ENCODE data around the gene DAW1.

DAW1 gene

DNA sequence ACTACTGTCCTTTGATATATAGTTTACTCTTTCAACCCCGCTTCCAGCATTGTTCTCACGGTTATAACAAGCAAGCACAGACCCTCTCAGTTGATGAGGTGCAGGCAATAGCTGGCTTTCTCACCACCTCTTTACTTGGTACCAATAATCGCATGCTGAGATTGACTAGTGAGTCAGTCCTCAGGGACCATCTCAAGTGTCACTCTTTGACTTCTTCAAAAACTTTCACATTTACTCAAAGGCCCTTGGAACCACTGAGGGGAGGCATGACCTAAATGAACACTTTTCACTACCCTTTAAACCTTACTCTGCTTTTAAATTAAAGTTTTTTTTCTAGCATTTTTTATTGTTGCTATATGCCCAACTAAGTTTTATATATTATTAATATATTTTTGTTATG is 101.8 kb downstream of the DAW1 start:
- TF ChIP-seq, protein P1, sequence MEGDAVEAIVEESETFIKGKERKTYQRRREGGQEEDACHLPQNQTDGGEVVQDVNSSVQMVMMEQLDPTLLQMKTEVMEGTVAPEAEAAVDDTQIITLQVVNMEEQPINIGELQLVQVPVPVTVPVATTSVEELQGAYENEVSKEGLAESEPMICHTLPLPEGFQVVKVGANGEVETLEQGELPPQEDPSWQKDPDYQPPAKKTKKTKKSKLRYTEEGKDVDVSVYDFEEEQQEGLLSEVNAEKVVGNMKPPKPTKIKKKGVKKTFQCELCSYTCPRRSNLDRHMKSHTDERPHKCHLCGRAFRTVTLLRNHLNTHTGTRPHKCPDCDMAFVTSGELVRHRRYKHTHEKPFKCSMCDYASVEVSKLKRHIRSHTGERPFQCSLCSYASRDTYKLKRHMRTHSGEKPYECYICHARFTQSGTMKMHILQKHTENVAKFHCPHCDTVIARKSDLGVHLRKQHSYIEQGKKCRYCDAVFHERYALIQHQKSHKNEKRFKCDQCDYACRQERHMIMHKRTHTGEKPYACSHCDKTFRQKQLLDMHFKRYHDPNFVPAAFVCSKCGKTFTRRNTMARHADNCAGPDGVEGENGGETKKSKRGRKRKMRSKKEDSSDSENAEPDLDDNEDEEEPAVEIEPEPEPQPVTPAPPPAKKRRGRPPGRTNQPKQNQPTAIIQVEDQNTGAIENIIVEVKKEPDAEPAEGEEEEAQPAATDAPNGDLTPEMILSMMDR (IDR thresholded peaks at IDR 0.05; ENCODE audit: low read length, missing control alignments) = no peak
- no peak overlapping the region for H3K4me3 ChIP-seq (replicated peaks; ENCODE audit: low read depth, low read length)
- DNase-seq (ENCODE audit: low read depth) = no peak

Measured in fibroblast of pulmonary artery (primary cell).